HG03025 (cell line): ENCODE measurements around the gene SNN.

Experiments
- ATAC-seq: cut with Tn5 transposase; IDR thresholded peaks from one replicate; pipeline ENCODE4 v1.9.1; 2021; ENCODE audit warnings: mild to moderate bottlenecking, moderate library complexity; ENCODE audit not compliant: unreplicated experiment, low FRiP score

The SNN gene

DNA sequence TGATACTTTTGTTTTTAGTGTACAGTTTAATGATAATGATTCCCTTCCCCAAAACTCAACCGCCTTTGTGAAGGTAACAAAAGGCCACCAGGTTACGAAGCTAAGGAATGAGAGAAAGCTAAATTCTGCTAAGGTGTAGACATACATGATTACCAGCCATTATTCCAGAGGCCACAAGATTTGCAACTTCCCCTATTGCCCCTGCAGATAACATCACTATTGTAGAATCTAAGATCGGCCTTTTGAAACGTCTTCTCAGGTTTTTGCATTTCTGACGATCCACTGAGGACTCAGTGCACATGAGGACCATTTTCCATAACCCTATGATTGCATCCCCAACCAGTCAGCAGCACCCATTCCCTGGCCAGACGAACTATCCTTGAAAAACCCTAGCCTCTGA, 33.9 kb upstream of the SNN start:
- no peak for ATAC-seq

DNA sequence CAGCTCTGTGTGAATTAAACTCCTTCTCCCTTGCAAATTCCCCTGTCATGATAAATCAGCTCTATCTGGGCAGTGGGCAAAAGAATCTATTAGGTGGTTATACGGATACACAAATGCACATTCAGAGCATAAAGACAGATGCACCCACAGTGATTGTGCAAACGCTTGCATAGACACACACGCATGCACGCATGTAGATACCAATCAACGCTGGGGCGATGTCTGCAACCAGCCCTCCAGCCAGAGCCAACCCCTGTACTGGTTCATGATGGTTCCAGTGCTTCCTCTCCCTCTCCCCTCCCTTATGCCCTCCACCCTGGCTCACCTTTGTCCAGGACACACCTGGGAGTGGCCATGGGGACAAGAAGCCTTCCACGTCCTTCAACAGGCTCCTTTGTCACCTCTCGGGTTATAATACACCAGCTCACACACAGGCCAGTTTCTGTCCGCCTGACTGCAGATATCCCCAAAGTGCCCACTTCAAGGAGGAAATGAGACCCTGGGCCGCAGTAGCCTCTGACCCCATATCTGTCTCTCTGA, 33.1 kb upstream of the SNN start:
- no peak for ATAC-seq

DNA sequence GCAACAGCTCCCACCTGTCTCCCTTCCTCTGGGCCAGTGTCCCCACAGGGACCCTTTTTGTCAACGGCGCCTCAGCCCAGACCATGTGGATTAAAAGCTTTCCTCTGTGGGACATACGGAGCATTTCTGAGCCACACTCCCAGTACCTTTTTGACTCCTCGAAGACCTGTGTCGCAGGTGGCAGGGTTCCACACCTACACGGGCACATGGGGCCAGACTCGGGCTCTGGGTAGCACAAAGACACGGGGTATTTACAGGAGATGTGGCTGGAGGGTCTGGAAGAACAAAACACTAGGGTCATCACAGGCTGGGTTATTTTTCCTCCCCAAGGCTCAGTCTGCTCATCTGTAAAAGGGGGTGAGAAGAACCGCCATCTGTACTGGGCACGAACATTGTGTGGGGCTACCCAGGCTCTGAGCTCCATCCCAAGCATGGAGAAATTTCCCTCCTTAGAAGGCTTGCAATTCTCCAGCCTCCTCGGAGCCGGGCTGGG, 32.5 kb upstream of the SNN start:
- ATAC-seq, result no peak

DNA sequence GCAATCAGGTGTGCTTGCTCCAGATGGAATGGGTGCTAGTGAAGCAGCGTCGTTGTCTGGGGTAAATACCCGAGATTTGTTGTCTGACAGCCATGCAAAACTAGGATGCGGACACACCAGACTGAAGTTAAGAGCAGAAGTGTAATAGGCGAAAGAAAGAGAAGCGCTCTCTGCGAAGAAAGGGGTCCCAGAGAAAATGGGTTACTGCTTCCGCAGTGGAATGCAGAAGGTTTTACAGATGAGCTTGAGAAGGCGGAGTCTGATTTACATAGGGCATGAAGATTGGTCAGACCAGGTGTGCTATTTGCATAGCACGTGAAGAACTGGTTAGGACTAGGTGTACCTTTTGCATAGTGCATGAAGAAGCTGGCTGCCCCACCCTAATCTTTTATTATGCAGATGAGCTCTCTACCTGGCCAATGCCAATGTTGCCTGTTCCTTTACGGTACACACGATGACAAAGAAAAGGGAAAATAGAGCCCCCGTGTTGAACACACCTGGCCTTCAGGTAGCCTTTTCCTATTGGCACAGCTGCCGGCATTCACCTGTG, 32.0 kb upstream of the SNN start:
- ATAC-seq, result no peak

DNA sequence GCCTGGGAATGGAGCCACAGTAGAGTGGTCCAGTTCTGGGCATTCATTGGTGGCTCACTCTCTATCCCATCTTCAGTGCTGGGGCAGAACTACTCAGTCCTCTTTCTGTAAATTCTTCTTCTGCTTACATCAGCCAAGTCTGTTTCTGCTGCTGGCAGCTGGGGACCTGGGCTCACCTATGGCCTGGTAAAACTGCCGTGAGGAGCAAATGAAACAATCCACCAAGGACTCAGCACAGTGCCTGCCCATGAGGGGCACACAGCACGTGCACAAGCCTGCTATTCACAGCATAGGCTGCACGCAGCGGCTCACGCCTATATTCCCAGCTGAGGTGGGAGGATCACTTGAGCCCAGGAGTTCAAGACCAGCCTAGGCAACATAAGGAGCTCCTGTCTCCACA, 30.9 kb upstream of the SNN start:
- no peak for ATAC-seq

DNA sequence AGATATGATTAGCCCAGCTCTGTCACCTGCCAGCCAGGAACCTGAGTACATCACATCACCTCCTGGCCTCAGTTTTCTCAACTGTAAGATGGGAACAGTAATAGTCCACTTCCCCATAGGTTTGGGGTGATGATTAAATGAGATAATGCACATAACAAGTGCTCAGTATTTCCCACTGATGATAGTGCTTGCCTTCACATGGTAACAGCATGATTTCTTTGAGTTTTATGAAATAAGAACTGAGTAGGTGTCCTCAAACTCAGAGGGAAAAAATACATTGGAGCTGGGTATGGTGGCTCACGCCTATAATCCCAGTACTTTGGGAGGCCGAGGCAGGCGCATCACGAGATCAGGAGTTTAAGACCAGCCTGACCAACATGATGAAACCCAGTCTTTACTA, 30.1 kb upstream of the SNN start:
- no peak for ATAC-seq

DNA sequence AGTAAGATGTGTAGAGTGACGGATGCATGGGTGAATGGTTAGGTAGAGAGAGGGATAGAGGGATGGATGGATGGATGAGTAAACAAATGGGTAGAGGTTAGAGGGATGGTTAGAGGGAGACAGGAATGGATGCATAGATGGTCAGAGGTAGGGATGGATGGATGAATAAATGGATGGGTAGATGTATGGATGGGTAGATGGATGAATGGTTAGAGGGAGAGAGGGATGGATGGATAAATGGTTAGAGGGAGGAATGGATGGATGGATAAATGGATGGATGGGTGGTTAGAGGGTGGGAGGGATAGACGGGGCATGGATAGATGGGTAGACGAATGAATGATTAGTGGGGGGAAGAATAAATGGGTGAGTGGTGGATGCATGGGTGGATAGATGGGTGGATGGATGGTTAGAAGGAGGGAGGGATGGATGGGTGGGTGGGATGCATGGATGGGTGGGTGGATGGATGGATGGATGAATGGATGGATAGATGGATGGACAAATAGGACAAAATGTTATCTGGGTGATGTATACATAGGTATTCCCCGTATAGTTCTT, 29.2 kb upstream of the SNN start:
- ATAC-seq, result no peak

DNA sequence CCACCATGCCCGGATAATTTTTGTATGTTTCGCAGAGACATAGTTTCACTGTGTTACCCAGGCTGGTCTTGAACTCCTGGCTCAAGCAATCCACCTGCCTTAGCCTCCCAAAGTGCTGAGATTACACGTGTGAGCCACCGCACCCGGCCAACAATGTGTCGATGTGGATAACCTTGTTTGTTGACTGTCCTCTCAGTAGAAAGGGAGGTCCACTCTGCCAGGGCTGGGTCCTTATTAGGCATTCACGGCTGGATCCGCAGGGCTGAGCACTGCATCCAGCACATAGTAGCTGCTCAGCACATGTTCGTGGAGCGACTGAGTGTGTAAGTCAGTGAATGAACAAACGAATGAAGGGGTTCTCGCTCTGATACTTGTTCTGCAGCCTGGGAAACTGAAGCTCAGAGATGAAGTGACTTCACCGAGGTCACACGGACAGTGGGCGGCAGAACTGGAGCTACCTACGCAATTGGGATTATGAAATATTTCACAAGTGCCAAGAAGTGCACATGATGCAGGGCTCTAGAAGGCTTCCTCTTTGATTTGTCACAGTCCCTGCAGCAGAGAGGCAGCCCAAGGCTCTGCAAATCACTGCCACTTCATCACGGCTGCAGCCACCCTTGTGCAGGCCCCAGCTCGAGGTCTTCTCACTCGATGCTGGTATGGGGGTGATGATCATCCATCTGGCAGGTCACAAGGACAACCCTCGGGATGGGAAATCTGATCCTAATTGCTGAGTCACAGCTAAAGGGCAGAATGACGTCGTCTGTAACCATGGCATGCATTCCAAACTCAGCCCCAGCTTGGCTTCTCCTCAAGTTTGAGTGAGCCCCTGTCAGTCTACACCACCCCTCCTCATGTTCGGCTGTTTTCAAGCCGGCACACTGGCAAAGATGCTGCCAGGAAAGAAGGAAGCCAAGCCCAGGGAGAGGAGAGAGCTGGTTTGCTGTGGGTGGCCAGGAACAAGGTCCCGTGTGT, 28.0 kb upstream of the SNN start:
- no peak for ATAC-seq

DNA sequence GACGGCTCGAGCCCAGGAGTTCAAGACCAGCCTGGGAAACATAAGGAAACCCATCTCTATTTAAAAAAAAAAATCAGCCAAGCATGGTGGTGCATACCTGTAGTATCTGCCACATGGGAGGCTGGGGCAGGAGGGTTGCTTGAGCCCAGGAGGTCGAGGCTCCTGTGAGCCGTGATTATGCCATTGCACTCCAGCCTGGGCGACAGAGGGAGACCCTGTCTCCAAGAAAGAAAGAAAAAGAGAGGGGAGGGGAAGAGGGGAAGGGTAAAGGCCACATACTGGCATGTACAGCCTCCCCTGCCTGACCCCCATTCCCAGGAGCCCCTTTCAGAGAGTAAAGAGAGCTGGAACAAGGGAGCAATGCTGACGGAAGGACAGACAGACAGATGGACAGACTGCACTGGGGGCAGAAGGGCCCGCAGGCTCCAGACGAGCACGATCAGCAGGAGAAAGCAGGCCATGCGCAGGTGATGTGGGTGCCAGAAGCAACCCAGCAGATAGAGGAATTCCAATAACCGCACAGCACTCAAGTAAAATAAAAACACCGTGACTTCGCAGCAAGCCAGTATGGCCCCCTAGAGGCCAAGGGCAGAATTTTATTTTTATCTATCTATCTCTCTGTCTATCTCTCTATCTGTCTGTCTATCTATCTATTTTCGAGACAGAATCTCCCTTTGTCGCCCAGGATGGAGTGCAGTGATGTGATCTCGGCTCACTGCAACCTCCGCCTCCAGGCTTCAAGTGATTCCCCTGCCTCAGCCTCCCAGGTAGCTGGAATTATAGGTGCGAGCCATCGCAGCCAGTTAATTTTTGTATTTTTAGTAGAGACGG, 27.1 kb upstream of the SNN start:
- no peak for ATAC-seq

DNA sequence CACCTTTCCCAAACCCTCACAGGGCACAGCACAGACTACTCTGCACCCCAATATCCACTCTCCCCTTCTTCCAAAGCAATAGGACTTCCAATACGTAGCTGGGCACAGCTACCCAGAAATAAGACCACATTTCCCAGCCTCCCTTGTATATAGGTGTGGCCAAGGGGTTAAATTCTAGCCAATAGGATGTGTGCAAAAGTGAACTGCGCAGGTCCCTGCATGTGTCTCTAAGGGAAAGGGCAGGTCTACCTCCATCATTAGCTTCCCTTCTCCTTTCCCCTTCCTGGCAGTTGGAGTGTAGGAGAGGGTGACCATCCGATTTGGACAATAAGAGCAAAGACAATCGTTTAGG, 25.5 kb upstream of the SNN start:
- no peak for ATAC-seq

DNA sequence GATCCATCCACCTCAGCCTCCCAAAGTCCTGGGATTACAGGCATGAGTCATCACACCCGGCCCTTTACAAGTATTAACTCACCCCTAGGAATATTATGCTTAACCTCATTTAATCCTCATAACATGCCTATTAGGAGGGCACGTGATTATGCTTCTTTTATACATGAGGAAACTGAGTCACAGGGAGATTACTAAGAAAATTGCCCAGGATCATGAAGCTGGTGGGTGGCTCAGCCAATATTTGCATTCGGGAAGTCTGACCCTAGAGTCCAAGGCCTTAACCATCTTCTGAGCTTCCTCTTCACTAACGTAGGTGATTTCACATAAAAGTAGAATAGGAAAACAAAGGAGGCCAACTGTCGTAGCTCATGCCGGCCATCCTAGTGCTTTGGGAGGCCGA, 19.0 kb upstream of the SNN start:
- ATAC-seq, result no peak

DNA sequence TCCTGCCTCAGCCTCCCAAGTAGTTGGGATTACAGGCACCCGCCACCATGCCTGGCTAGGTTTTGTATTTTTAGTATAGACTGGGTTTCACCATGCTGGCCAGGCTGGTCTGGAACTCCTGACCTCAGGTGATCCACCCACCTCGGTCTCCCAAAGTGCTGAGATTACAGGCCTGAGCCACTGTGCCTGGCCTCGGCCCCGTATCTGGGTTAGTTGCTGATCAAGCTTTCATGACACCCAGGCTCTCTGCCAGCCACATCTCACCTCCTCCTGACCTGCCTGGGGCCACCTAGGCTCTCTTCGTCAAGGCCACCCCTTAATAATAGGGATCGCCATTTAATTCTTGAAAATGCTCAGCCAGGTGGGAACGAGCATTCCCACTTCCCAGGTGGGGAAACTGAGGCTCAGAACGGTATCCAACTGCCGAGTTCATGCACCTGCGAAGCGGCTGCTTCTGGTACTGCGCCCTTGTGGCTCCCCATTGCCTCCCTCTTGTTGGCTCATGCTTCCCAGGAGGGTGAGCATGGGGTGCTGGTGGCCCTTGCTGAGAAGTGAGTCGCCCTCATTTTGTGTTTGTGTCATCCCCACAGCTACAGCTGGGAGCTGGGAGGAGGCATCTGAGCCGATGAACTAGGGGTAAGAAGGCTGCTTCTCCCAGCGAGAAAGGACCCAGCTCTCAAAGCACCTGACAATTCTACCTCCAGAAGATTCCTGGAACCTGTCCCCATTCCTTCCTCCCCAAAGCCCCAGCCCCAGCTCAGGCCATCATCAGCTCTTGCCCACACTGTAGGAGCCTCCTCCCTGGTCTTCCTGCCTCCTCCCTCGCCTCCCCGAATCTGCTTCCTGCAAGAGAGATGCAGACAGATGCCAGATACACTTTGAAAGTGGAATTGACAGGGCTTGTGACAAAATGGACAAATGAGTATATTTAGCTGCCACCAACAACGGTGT, 17.3 kb upstream of the SNN start:
- no peak for ATAC-seq

DNA sequence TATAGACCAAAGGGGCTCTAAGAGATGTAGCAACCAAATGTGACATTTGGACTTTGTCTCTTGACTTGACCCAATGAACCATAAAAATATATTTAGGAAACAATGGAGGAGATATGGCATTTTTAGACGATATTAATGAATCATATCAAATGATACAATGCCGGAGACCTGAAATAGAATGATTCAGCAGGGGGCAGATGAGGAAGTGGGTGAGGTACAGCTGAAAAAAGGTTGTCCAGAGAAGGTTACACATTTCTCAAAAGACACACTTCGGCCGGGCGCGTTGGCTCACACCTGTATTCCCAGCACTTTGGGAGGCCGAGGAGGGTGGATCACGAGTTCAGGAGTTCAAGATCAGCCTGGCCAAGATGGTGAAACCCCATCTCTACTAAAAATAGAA, 16.5 kb upstream of the SNN start:
- no peak for ATAC-seq

DNA sequence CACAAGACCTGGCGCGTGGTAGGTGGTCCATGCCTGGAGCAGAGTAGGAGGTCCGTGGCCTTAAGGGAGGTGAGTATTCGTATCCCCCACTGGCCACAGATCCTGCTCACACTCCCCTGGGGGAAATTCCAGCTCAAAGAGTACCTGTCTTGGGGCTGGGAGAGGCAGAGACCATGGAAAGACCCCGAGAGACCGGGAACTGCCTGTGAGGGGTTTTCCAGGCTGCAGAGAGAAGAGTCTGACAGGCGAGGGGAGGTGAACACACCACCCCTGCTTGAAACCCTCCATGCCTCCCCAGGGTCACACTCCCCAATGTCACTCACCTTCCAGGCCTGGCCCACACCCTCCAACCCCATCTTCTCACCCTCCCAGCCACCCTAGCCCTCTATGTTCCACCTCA, 12.6 kb upstream of the SNN start:
- no peak for ATAC-seq

DNA sequence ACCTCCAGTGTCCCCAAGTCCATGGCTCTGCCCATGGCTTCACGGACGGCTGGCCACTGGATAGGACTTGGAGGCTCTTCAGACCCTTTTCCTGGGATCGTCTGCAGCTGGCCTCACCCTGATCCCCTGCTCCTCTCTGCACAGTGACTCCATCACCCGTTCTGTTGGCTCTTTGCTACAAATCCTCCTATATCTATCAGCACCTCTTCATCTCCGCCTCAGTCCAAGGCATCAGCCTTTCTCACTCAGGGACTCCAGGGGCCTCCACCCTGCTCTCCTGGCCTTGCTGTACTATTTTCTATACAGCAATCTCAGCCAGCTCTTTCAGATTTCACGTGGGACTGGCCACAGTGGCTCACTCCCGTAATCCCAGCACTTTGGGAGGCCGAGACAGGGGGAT, 10.7 kb upstream of the SNN start:
- no peak for ATAC-seq

DNA sequence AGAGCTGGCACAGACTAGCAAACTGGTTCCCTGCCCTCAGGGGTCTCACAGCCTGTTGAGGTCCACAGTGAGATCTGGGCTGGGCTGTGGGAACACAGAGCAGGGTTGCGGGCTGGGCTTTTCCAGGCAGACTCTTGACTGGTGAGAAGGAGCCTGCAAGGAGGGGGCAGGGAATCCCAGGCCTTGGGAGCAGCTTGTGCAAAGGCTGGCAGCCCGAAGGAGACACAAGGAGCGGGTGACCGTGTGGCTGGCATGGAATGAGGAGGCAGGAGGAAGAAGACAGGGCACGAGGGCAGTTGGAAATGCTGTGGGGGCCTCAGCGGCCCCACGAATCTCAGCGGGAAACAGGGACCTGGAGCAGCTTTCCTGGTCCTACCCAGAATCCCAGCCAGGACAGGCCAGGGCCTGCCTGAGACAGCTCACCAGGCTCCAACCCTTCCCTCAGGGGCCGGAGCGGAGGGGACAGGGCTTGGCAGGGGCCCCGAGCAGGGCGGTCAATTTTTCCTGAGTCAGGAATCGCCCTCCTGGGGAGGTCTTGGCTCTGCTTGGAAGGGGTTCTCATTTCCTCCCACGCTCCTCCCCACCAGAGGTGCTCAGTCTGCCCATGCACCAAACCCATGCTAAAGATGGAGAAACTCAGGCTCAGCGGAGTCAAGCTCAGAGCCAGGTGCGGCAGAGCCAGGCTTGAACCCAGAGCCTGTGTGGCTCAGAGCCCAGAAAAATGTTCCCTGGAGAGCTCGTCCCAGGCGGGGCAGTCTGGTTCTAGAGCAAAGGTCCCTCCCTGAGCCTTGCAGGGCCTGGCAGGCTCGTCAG, 9.2 kb upstream of the SNN start:
- ATAC-seq, result no peak

DNA sequence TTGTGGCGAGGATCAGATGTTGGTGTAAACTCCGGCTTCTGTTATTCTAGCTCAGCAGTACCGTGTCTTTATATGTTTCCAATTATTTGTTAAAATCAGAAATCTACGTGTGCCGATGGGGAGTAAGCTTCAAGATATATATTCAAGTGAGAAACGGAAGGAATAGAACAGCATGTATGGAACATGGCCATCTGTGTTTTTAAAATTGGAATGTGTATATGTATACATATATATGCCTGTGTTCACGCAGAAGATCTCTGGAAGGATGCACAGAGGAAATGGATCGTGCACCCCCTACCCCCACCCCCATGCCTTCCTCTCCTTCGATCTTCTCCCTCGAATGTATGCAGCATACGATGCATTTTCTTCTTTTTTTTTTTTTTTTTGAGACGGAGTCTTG, 7.7 kb upstream of the SNN start:
- no peak for ATAC-seq

DNA sequence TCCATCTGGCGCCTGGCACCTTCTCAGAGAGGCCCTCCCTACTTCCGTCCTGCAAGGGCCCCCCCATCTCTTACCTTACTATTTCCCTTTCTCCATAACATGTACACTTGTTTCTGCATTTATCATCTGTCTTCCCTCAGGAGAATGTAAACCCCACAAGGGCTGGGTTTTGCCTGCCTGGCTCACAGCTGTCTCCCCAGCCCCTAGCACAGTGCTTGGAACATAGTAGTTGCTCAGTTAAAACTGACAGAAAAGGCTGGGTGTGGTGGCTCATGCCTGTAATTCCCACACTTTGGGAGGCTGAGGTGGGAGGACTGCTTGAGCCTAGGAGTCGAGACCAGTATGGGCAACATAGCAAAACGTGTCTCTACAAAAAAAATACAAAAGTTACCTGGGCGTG, 5.7 kb upstream of the SNN start:
- ATAC-seq, result no peak

DNA sequence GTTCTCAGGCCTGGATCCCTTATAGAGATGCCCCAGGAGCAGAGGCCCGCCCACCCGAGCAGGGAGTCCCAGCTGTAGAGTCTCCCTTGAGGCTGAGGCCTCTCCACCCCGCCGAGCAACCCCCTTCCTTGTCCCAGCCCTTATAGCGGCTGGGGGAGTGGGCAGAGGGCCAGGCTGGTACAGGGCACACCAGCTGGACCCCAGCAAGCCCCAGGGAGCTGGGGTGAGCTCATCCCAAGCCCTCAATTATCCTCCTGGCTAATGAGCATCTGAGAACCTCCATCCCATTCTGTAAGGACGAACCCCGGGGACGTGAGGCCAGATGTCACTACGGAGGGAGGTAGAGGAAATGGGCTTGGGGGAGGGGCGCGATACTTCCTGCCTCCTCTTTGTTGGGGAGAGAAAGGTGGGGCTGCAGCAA, 3.2 kb upstream of the SNN start:
- no peak for ATAC-seq
